GM10847 (cell line): Measurements from ENCODE around the gene GJA3.

Source experiments
- POLR2A ChIP-seq: IDR thresholded peaks from 2 replicates; pipeline ENCODE4 v1.6.1; 2011; ENCODE audit not compliant: insufficient read length; ENCODE audit errors: extremely low read depth

The GJA3 gene

DNA sequence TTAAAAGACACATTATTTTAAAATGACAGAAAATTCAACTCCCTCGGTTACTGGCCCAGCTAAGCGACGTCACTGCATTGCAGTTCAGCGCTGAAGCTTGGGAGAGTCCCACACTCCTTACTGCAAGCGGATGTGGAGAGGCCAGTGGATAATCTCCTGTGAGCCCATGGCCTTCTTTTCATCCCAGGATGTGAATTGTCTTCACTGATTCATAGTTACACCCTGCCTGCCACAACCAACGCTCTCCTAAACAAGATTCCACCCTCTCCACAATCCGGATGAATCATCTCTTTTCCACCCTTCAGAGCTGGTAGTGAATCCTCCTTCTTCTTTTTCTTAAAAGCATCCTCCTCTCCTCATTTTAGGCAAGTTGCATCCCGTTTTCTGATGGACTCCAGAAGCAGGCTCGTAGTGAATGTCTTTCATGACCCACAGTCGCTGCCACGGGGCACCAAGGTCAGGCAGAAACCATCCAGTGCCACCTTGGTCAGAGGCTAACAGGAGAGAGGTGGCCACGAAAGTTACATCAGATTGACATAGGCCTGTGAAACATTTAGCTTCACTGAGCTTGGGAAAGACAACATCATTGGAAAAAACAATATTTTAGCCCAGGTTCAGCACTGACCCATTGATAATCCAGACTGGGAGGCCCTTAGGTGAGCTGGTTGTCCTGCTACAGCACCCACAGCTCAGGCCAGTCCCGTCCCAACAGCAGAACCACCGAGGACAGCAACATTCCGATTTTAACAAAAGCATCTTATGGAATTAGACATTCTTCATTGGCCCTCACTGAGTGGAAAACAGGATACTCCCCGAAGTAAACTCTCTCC lies 29.8 kb upstream of the GJA3 start:
- no peak for TF ChIP-seq POLR2A

DNA sequence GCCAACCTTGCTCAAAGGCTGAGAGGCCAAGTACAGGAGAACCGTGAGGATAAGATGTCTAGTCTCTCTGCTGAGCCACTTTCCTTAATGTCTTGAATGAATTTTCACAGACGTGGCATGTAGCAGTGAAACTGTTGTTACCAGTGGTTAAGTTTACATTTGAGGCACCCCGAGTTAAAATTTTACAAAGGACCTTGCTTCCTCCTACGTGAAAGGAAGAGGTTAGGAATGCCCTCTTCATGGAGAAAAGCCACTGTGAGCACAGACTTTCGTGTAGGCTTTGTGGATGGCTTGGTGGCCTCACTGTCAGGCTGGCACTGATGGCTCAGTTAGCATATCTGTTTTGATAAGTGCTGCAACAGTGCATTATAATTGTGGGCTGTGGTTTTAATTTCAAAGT lies 29.2 kb upstream of the GJA3 start:
- no peak for TF ChIP-seq POLR2A

DNA sequence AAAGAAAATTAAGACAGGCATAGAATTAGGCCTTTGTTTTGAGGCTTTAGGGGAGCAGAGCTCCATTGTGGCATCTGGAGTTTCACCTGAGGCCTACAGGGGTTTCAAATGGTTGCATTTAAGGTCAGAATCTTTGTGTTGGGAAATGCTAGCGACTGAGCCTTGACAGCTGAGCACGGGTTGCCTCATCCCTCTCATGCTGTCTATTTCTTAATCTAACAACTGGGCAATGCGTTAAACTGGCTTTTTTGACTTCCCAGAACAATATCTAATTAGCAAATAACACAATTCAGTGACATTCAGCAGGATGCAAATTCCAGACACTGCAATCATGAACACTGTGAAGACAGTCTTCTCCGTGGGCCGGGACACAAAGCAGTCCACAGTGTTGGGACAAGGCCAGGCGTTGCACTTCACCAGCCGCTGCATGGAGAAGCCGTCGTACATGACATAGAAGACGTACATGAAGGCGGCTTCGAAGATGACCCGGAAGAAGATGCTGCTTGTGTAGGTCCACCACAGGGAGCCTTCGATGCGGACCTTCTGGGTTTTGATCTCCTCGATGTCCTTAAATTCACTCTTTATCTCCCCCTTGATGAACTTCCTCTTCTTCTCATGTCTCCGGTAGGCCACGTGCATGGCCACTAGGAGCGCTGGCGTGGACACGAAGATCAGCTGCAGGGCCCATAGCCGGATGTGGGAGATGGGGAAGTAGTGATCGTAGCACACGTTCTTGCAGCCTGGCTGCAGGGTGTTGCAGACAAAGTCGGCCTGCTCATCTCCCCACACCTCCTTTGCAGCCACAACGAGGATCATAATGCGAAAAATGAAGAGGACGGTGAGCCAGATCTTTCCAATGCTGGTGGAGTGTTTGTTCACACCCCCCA lies 28.1 kb upstream of the GJA3 start:
- no peak for TF ChIP-seq POLR2A

DNA sequence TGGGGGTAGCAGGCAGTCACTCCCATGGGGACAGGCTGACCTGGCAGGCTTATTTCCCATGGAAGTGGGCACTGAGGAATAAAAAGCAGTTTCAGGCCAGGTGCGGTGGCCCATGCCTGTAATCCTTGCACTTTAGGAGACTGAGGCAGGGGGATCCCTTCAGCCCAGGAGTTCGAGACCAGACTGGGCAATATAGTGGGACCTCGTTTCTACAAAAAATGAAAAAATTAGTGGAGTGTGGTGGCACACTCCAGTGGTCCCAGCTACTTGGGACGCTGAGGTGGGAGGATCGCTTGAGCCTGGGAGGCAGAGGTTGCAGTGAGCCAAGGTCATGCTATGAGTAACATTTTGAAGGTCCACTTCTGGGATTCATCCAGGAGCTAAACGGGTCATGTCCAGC lies 25.9 kb upstream of the GJA3 start:
- no peak for TF ChIP-seq POLR2A

DNA sequence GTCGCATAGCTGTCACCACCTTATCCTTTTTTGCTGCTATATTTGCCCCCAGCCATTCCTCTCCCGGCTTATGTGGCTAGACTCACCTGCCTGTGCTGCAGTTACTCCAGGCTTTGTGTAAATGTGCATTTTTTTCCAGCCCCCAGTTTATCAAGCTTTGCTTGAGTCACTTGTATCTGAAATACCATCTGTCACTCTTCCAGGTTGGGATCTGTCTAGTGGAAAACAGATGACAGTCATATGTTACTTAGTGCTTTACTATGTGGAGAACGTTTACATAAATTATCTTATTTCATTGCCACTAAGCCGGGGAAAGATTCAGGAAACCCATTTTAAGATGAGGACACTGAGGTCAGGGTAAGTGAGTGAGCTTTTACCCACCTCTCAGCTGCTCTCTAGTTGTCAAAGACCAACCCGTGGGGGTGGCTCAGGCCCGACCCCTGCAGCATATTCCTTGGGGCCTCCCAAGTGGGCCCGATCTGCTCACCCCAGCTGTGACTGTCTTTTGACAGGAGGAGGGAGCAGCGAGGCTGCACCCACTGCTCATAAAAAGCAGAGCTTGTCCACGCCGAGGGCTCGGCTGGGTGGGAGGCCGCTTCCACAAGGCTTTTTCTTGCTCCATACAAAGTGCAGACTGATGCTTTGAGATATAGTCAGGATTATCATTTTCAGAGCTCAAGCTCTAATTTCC lies 24.7 kb upstream of the GJA3 start:
- no peak for TF ChIP-seq POLR2A

DNA sequence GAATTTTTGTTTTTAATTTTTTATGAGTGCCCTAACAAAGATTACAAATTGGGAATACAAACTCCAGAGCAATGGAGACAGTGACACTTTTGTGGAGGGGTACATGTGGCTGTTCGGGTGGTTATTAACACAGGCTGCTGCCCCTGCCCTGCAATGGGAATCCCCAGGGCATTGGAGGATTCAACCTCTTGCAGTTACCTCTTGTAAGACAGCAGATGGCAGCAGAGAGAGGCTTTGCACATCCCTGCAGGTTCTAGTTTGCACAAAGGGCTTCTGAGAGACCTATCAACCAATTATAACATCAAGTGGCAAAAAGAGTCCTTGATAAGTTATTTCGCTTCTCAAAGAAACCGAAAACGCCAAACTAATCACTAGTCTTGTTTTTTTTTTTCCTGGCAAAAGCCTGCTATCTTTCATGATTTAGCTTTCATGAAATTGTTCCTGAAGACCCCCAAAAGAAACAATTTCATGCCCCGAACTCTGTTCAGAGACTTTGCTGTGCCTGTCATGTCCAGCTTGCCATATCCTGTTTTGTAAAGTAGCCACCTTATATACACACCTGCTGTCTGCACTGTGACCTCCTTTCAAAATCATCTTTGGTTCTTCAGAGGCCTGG lies 21.5 kb upstream of the GJA3 start:
- no peak for TF ChIP-seq POLR2A

DNA sequence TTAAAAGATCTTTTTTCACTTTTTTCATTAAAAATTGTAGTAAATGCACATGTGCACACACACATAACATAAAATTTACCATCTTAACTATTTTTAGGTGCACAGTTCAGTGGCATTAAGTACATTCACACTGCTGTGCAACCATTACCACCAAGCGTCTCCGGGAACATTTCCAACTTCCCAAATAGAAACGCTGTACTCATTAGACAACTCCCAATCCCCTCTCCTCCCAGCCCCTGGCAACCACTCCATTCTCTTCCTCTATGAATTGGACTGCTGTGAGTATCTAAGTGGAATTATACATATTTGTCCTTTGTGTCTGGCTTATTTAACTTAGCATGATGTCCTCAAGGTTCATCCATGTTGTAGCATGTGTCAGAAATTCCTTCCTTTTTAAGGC lies 20.3 kb upstream of the GJA3 start:
- no peak for TF ChIP-seq POLR2A

DNA sequence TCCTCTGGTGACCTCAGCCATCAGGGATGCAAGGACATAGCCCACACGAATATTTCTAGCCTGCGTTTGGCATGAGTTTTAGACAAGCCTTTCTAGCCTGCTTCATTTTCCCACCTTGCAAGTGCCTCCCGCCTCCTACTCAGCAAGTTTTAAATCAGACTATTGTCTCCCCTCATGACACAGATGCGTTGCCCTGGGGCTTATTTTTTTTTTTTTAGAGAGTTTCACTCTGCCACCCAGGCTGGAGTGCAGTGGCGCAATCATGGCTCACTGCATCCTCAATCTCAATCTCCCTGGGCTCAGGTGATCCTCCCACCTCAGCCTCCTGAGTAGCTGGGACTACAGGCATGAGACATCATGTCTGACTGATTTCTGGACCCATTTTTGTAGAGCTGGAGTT lies 17.3 kb upstream of the GJA3 start:
- TF ChIP-seq POLR2A: no peak

DNA sequence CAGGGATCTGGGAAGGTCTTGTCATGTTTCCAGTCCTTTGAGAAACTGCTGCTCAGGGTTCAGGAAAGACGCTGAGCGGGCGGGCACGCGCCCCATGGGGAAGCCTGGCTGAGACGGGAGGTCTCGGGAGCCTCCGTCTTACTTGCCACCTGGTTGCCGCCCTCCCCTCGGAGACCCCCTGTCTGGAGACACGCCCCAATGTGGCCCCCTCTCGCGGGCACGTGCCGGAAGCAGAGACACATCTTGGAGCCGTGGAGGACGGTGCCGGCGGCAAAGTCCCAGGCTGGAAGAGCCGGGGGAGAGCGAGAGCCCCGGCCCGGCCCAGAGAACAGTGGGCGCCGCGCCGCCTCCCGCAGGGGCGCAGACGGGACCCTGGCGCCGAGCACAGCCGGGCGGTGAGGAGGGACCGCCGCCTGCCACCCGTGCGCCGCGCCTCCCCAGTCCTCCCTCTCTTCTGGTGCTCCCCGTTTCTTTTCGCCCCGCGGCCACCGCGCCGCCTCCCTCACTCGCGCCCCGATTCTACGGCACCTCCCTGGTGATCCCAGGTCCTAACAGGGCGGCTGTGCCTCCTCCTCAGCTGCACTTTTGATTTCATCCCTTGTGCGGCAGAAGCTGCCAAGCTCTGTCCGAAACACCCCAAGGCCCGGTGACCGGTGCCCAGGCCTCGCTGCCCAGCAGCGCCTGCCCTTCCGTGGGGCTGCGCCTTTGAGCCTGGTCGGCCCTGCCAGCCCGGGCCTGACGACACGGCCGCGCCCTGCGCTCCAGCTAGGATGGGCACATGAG lies 16.4 kb upstream of the GJA3 start:
- no peak for TF ChIP-seq POLR2A

DNA sequence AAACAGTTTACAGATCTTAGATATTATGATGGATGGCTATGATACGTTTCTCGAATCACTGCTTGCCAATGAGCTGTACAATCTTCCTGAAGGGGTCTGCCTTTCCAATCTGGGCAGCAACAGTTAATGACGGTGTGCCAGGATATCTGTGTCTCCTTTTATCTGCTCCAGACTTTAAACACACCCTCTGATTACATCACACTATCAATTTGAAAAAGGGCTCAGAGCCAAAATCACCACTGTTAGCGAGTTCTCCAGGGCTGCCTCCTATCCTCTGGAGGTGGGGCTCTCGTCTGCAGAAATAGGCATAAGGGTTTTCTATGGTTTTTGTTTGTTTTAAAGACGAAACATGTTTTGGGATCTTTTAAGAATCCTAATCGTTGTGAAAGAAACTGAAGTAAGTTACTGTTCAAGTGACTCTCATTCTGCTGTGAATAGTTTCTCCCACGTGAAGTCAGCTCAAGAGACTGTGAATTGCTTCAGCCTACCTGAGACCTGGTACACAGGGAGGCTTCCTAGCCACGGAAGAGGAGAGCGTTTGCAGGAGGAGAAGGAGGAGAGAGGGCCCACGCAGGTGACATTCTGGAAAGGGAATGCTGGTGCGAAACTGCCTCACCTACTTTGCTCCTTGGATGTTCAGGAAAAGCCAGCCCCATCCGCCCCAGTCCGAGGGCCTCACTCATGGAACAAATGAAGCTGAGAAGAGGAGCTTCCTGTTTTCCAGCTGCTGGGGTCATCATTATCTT lies 15.2 kb upstream of the GJA3 start:
- TF ChIP-seq POLR2A: no peak

DNA sequence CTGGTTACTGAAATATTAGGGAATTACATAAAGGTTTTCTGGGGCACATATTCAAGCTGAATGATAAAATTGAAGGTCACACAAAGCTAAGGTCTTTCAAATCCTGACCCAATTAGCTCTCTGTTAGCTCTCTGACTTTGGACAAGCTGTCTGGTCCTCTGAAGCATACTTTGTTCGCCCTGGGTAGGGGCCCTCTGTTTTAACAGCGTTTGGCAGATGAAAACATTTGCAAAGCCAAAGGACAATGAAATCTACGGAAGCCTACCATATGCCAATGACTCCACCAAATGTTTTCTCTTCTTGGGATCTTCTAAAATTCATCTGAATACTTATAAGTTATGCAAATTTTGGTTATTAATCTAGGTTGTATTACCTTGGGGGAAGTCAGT lies 14.5 kb upstream of the GJA3 start:
- no peak for TF ChIP-seq POLR2A

DNA sequence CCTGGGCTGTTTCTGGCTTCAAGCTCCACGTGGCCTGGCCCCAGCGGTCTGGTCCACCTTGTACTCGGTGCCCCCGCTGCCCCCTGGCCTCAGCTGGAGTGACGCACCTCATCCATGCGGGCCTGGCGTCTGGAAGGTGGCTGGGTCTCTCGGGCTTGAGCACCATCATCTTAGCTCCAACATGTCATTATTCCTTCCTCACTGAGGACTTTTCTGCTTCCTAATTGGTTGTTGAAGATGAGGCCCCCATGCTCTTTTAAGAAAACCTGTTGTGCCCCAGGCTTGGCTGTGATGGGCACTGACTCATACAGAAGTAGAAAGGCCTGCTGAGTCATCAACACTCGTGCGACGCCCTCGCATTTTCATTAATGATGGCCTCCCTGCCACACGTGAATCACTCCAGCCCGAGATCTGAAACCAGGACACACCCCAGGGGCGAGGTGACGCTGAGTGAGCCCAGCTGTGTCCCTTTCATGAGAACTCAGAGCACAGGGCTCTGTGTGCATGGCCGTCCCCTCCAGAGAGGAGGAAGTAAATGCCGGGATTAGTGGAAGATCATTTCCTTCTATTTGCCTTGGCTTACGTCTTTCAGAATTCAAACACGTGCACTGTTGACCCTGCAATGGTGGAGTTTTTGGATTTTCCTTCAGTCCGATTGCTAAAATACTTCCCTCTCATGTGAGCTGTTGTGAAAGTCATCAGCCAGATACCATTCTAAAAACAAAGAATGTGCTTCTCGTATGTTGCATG lies 14.0 kb upstream of the GJA3 start:
- TF ChIP-seq POLR2A: no peak

DNA sequence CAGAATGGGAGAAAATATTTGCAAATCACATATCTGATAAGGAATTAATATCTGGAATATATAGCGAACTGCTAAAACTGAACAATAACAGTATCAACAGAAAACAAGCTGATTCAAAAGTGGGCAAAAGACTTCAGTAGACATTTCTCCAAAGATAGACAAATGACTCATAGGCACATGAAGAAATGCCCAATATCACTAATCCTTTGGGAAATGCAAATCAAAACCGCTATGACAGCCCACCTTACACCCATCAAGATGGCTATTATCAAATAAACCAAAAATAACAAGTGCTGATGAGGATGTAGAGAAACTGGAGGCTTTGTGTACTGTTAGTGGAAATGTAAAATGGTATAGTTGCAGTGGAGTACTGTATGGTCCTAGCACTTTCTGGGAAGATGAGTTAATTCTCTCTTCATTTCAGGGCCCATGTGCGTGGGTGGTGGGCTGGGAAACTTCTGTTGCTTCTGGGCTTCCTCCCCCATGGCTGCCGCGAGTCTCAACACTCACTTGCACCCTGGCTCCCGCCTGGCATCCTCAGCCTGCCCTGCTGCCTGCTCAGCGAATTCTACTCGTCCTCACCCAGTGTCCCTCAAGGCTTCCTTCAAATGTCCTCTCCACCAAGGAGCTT lies 12.4 kb upstream of the GJA3 start:
- TF ChIP-seq POLR2A: no peak
